SK-N-SH (cell line): ENCODE measurements around the gene CRIP3. TPM values are rescaled to one million over a fixed set of nuclear protein-coding genes. Genes with fewer than 3 reads are reported as not detected.

ENCODE experiments used
- CTCF ChIA-PET: fragments of 300-600, 350-600 bp; formaldehyde crosslinking; extraction: SDS; loops from one replicate; lab custom pipeline; 2021; lab: Yijun Ruan, JAX
- POLR2A ChIA-PET: fragments of 350-600 bp; sonication (Branson Sonifier 250); formaldehyde crosslinking; extraction: SDS; loops from one replicate; lab custom pipeline; 2020; ENCODE audit warnings: antibody characterized with exemption, inconsistent platforms; lab: Yijun Ruan, JAX
- DNase-seq: peaks from one replicate; pipeline ENCODE4 v3.0.0; 2012
- H2AFZ ChIP-seq: fragments of 200-600 bp; sonication (generic); 2 replicates; pipeline ENCODE4 v1.8.1; 2016; ENCODE audit warnings: antibody characterized with exemption, mild to moderate bottlenecking, low read depth
- H3F3A ChIP-seq: fragments of 200-600 bp; sonication (generic); replicated peaks from 2 replicates; pipeline ENCODE3; 2016; ENCODE audit warnings: antibody characterized with exemption, mild to moderate bottlenecking; ENCODE audit not compliant: insufficient read depth
- H3K27ac ChIP-seq, 2 experiments: fragments of 200-500 bp in 1 of 2; fragments of 200-600 bp in 1 of 2; sonication (Bioruptor generic) in 1 of 2; sonication (generic), shearing (Covaris generic) in 1 of 2; 2 replicates each; pipeline versions ENCODE4 v1.5.1 to v1.6.1; 2014 to 2016; ENCODE audit warnings: low read depth in 2 of 2, inconsistent platforms in 1 of 2, low read length in 1 of 2, mild to moderate bottlenecking in 1 of 2, mixed read lengths in 1 of 2
- H3K27me3 ChIP-seq: fragments of 200-600 bp; sonication (generic), shearing (Covaris generic); 2 replicates; pipeline ENCODE4 v1.6.1; 2016; ENCODE audit warnings: mixed run types; ENCODE audit not compliant: insufficient read depth
- H3K36me3 ChIP-seq, 2 experiments: fragments of 200-500 bp in 1 of 2; fragments of 200-600 bp in 1 of 2; sonication (Bioruptor generic) in 1 of 2; sonication (generic) in 1 of 2; replicated peaks in 1 of 2; 2 replicates each; pipeline versions ENCODE3 to v1.5.1; 2014 to 2016; ENCODE audit warnings: low read length in 1 of 2, mild to moderate bottlenecking in 1 of 2; ENCODE audit not compliant: insufficient read depth in 2 of 2, control insufficient read depth in 1 of 2
- H3K4me1 ChIP-seq, 2 experiments: fragments of 200-500 bp in 1 of 2; fragments of 200-600 bp in 1 of 2; sonication (Bioruptor generic) in 1 of 2; sonication (generic), shearing (Covaris generic) in 1 of 2; 2 replicates each; pipeline versions ENCODE4 v1.5.1 to v1.6.1; 2014 to 2016; ENCODE audit warnings: low read depth in 1 of 2, low read length in 1 of 2, mixed run types in 1 of 2; ENCODE audit not compliant: insufficient read depth in 2 of 2, control insufficient read depth in 1 of 2
- H3K4me2 ChIP-seq: fragments of 200-600 bp; sonication (generic), shearing (Covaris generic); 2 replicates; pipeline ENCODE4 v1.6.1; 2017; ENCODE audit warnings: mixed run types
- H3K4me3 ChIP-seq, 2 experiments: fragments of 200-500 bp in 1 of 2; fragments of 200-600 bp in 1 of 2; sonication (Bioruptor generic) in 1 of 2; sonication (generic), shearing (Covaris generic) in 1 of 2; 2 replicates each; pipeline versions ENCODE4 v1.5.1 to v1.8.1; 2014 to 2016; ENCODE audit warnings: low read depth in 2 of 2, inconsistent platforms in 1 of 2, low read length in 1 of 2, mild to moderate bottlenecking in 1 of 2, mixed read lengths in 1 of 2, moderate library complexity in 1 of 2
- H3K79me2 ChIP-seq: fragments of 200-600 bp; sonication (generic); 2 replicates; pipeline ENCODE4 v1.8.1; 2017; ENCODE audit warnings: mild to moderate bottlenecking; ENCODE audit not compliant: insufficient read depth
- H3K9ac ChIP-seq: fragments of 200-600 bp; sonication (generic); 2 replicates; pipeline ENCODE4 v1.6.1; 2017; ENCODE audit warnings: mixed run types
- H3K9me2 ChIP-seq: fragments of 200-600 bp; sonication (generic); 2 replicates; pipeline ENCODE4 v1.6.1; 2017; ENCODE audit warnings: mixed run types
- H3K9me3 ChIP-seq: fragments of 200-600 bp; sonication (generic); 2 replicates; pipeline ENCODE4 v1.6.1; 2017; ENCODE audit warnings: mixed run types, mild to moderate bottlenecking, moderate library complexity
- H4K20me1 ChIP-seq: fragments of 200-600 bp; sonication (generic); 2 replicates; pipeline ENCODE4 v1.6.1; 2017; ENCODE audit warnings: mild to moderate bottlenecking, mixed run types; ENCODE audit not compliant: insufficient read depth
- EP300 ChIP-seq, 2 experiments: IDR thresholded peaks; 2 replicates each; pipeline versions ENCODE4 v1.4.0 to v1.6.1; 2012; ENCODE audit warnings: borderline replicate concordance in 1 of 2, low read depth in 1 of 2, low read length in 1 of 2
- EZH2phosphoT487 ChIP-seq: fragments of 200-600 bp; sonication (generic); IDR thresholded peaks from 2 replicates; pipeline ENCODE4 v1.6.1; 2017; ENCODE audit warnings: low read depth, mixed run types, mild to moderate bottlenecking, antibody characterized with exemption, moderate library complexity, borderline replicate concordance
- FOXM1 ChIP-seq: IDR thresholded peaks from 2 replicates; pipeline ENCODE4 v1.4.0; 2012; ENCODE audit warnings: low read depth, mild to moderate bottlenecking
- GABPA ChIP-seq: IDR thresholded peaks from 2 replicates; pipeline ENCODE4 v1.4.0; 2012; ENCODE audit warnings: low read depth, mild to moderate bottlenecking
- MAX ChIP-seq: IDR thresholded peaks from 2 replicates; pipeline ENCODE4 v1.4.0; 2012; ENCODE audit warnings: low read depth
- POLR2AphosphoS5 ChIP-seq: IDR thresholded peaks from 2 replicates; pipeline ENCODE4 v1.6.1; 2012; ENCODE audit warnings: low read depth, low read length
- RAD21 ChIP-seq: IDR thresholded peaks from 2 replicates; pipeline ENCODE4 v1.6.1; 2012; ENCODE audit warnings: mild to moderate bottlenecking, low read length
- RCOR1 ChIP-seq: fragments of 150-350 bp; IDR thresholded peaks from 2 replicates; pipeline ENCODE4 v1.6.1; 2017; ENCODE audit warnings: antibody characterized with exemption, low read length
- REST ChIP-seq: IDR thresholded peaks from 2 replicates; pipeline ENCODE4 v1.6.1; 2012; ENCODE audit warnings: mild to moderate bottlenecking, low read depth, low read length, moderate library complexity
- RFX5 ChIP-seq: IDR thresholded peaks from 2 replicates; pipeline ENCODE4 v1.6.1; 2012; ENCODE audit warnings: mild to moderate bottlenecking, improper control_type of control experiment, low read length
- SIN3A ChIP-seq: IDR thresholded peaks from 2 replicates; pipeline ENCODE4 v1.6.1; 2012; ENCODE audit warnings: low read depth, mild to moderate bottlenecking, low read length, moderate library complexity, borderline replicate concordance
- SMC3 ChIP-seq: IDR thresholded peaks from 2 replicates; pipeline ENCODE4 v1.6.1; 2012; ENCODE audit warnings: low read depth, low read length, improper control_type of control experiment
- TEAD4 ChIP-seq: IDR thresholded peaks from 2 replicates; pipeline ENCODE4 v1.4.0; 2012; ENCODE audit warnings: mild to moderate bottlenecking, borderline replicate concordance; ENCODE audit not compliant: insufficient read depth
- USF2 ChIP-seq: fragments of 150-350 bp; IDR thresholded peaks from 2 replicates; pipeline ENCODE4 v1.6.1; 2017; ENCODE audit warnings: antibody characterized with exemption, low read length, low read depth, borderline replicate concordance
- ZBTB33 ChIP-seq: IDR thresholded peaks from 2 replicates; pipeline ENCODE4 v1.4.0; 2012; ENCODE audit warnings: low read depth, borderline replicate concordance
- WGBS: methylation state at CpG from one replicate; pipeline ENCODE4 v1.1.6; 2017; ENCODE audit warnings: low lambda C conversion rate; 5-methylcytosine and 5-hydroxymethylcytosine counted together
- polyA plus RNA-seq, 3 experiments: library from polyadenylated mRNA; depleted of rRNA; stranded (reverse); fragments of >200 nt; gene quantifications; 2 replicates each; pipeline ENCODE4 v1.2.3, GENCODE V29; 2012

CRIP3 gene
- polyA plus RNA-seq, 1 of the 3 experiments (the other 2 are of a cell fraction), result not detected

GRCh38 chr6:43290339-43290904 lies 18.2 kb downstream of the CRIP3 start:
- CTCF ChIA-PET, result interaction anchor here (0.9 to 2.0 kb wide), 2 partner anchors 10 to 61 kb away, joined by 3 to 9 read pairs; no protein-coding TSS in a partner anchor
- Histone ChIP-seq H3F3A (no peaks in the 10 kb centered on the region), H3K4me1 (no peaks in the 10 kb centered on the region), H2AFZ (no peak overlapping the region), H3K4me2 (no peak overlapping the region), H3K9me3 (no peaks in the 10 kb centered on the region), H3K27ac (no peak overlapping the region), H3K27me3 (no peaks in the 10 kb centered on the region), H3K4me3 (no peak overlapping the region), H3K36me3 (no peaks in the 10 kb centered on the region), H3K79me2 (no peaks in the 10 kb centered on the region), H4K20me1 (no peaks in the 10 kb centered on the region), H3K9me2 (no peaks in the 10 kb centered on the region), H3K9ac (no peak overlapping the region)
- POLR2A ChIA-PET, result no interaction called here
- no peak for DNase-seq
- WGBS, result 79% methylated on average over 3 of the region's 3 CpGs
- no peak for TF ChIP-seq USF2
- no peak for TF ChIP-seq EZH2phosphoT487
- TF ChIP-seq ZBTB33, result no peak
- TF ChIP-seq GABPA, result no peak
- TF ChIP-seq TEAD4, result no peak
- TF ChIP-seq RCOR1, result no peak
- TF ChIP-seq SMC3, result no peak
- TF ChIP-seq MAX, result no peak
- no peak for TF ChIP-seq EP300 (IDR thresholded peaks at IDR 0.05; ENCODE audit: borderline replicate concordance in 1 of 2, low read depth in 1 of 2, low read length in 1 of 2)
- TF ChIP-seq RAD21, result no peak

- Histone ChIP-seq H3K36me3 (no peaks in the 10 kb centered on the region), H3K27ac (no peak overlapping the region), H3F3A (no peaks in the 10 kb centered on the region), H3K27me3 (no peaks in the 10 kb centered on the region), H3K4me2 (no peak overlapping the region), H2AFZ (no peak overlapping the region), H3K4me1 (no peaks in the 10 kb centered on the region), H3K9ac (no peak overlapping the region), H3K4me3 (no peak overlapping the region), H4K20me1 (no peaks in the 10 kb centered on the region), H3K79me2 (no peaks in the 10 kb centered on the region), H3K9me2 (no peaks in the 10 kb centered on the region), H3K9me3 (no peaks in the 10 kb centered on the region)
- CTCF ChIA-PET, result interaction anchor here (1.1 to 2.7 kb wide), 2 partner anchors 9 to 59 kb away, joined by 3 to 8 read pairs; partner anchors contain the start of gene DNPH1
- 74% methylated on average over 5 of the region's 7 CpGs for WGBS
- DNase-seq, result no peak
- POLR2A ChIA-PET, result no interaction called here
- TF ChIP-seq FOXM1, result no peak
- no peak for TF ChIP-seq EZH2phosphoT487
- TF ChIP-seq REST, result no peak
- no peak for TF ChIP-seq RFX5
- TF ChIP-seq SIN3A, result no peak
- no peak for TF ChIP-seq RAD21
- no peak for TF ChIP-seq ZBTB33
- TF ChIP-seq POLR2AphosphoS5, result no peak
These were observed 20.6 kb downstream of the CRIP3 start for GRCh38 chr6:43287717-43288679.
